GM12878 (cell line): ENCODE results near the gene NMT1. TPM values are rescaled to one million over a fixed set of nuclear protein-coding genes. Genes with fewer than 3 reads are reported as not detected.

Experiments
- BCL3 ChIP-seq: IDR thresholded peaks from 2 replicates; pipeline ENCODE4 v1.6.1; 2011; ENCODE audit warnings: borderline replicate concordance, low read depth, mild to moderate bottlenecking, moderate library complexity, low read length; ENCODE audit not compliant: insufficient read depth, poor library complexity, severe bottlenecking
- CREB1 ChIP-seq: IDR thresholded peaks from 2 replicates; pipeline ENCODE4 v1.6.1; 2012; ENCODE audit warnings: low read depth, mild to moderate bottlenecking, inconsistent platforms
- EP300 ChIP-seq, 2 experiments: fragments of 150-350 bp in 1 of 2; IDR thresholded peaks; 2 replicates each; pipeline ENCODE4 v1.6.1; 2011 to 2012; ENCODE audit warnings: low read depth in 2 of 2, low read length in 2 of 2, borderline replicate concordance in 1 of 2, improper control_type of control experiment in 1 of 2, inconsistent platforms in 1 of 2; ENCODE audit not compliant: control insufficient read depth in 1 of 2
- IKZF2 ChIP-seq, 2 experiments: fragments of 450-650 bp; IDR thresholded peaks; 2 replicates each; pipeline ENCODE4 v1.6.1; 2017; ENCODE audit warnings: mild to moderate bottlenecking in 2 of 2, moderate library complexity in 2 of 2
- KDM1A ChIP-seq: fragments of 200-600 bp; sonication (generic); IDR thresholded peaks from 2 replicates; pipeline ENCODE4 v1.6.1; 2016; ENCODE audit warnings: borderline replicate concordance
- MTA2 ChIP-seq: fragments of 450-650 bp; IDR thresholded peaks from 2 replicates; pipeline ENCODE4 v1.6.1; 2016; ENCODE audit warnings: low read depth, mild to moderate bottlenecking, moderate library complexity
- MYC ChIP-seq: IDR thresholded peaks from 2 replicates; pipeline ENCODE4 v1.6.1; 2011; ENCODE audit warnings: mild to moderate bottlenecking, low read length, moderate library complexity, inconsistent platforms; ENCODE audit not compliant: insufficient read depth, insufficient replicate concordance, insufficient read length, severe bottlenecking
- NR2C1 ChIP-seq: fragments of 450-650 bp; IDR thresholded peaks from 2 replicates; pipeline ENCODE4 v1.6.1; 2017; ENCODE audit warnings: antibody characterized with exemption, mild to moderate bottlenecking, moderate library complexity
- POLR2A ChIP-seq: IDR thresholded peaks from 2 replicates; pipeline ENCODE4 v1.6.1; 2011; ENCODE audit warnings: low read depth, mild to moderate bottlenecking, low read length
- POLR2AphosphoS5 ChIP-seq: IDR thresholded peaks from 2 replicates; pipeline ENCODE4 v1.6.1; 2011; ENCODE audit warnings: mild to moderate bottlenecking, low read length, inconsistent platforms
- POU2F2 ChIP-seq: IDR thresholded peaks from 3 replicates; pipeline ENCODE4 v1.6.1; 2011; ENCODE audit warnings: low read depth, mild to moderate bottlenecking, low read length, borderline replicate concordance
- RCOR1 ChIP-seq: conservative IDR thresholded peaks from 2 replicates; pipeline ENCODE4 v1.6.1; 2012; ENCODE audit warnings: low read depth, low read length, improper control_type of control experiment
- RELB ChIP-seq: fragments of 450-650 bp; IDR thresholded peaks from 2 replicates; pipeline ENCODE4 v1.6.1; 2017; ENCODE audit warnings: low read depth, mild to moderate bottlenecking, moderate library complexity
- RUNX3 ChIP-seq: IDR thresholded peaks from 2 replicates; pipeline ENCODE4 v1.6.1; 2012; ENCODE audit warnings: low read length, inconsistent platforms
- TAF1 ChIP-seq: IDR thresholded peaks from 2 replicates; pipeline ENCODE4 v1.6.1; 2011; ENCODE audit warnings: mild to moderate bottlenecking, low read depth, low read length, borderline replicate concordance
- ZBTB33 ChIP-seq: fragments of 450-650 bp; IDR thresholded peaks from 2 replicates; pipeline ENCODE4 v1.6.1; 2017; ENCODE audit warnings: mild to moderate bottlenecking
- ZBTB40 ChIP-seq: fragments of 450-650 bp; IDR thresholded peaks from 2 replicates; pipeline ENCODE4 v1.6.1; 2016; ENCODE audit warnings: mild to moderate bottlenecking, moderate library complexity, borderline replicate concordance
- ZNF217 ChIP-seq: fragments of 450-650 bp; IDR thresholded peaks from 2 replicates; pipeline ENCODE4 v1.6.1; 2017; ENCODE audit warnings: antibody characterized with exemption, mild to moderate bottlenecking
- ZZZ3 ChIP-seq: IDR thresholded peaks from 2 replicates; pipeline ENCODE4 v1.6.1; 2011; ENCODE audit warnings: low read depth; ENCODE audit not compliant: control insufficient read depth, insufficient read length
- polyA plus RNA-seq, 11 experiments: library from polyadenylated mRNA; depleted of rRNA in 4 of 11; unstranded in 6 of 11; stranded (reverse) in 5 of 11; fragments of >200 nt; fragmentation: Nextera tagmentation in 4 of 11; fragmentation: Illumina TruSeq in 1 of 11; extraction: Ambion mirVana in 4 of 11; extraction: Trizol in 1 of 11; gene quantifications; 1 replicate in 1 of 11; 2 replicates in 10 of 11; pipeline versions ENCODE4 v1.2.1 to v1.2.3, GENCODE V29; 2011 to 2016; ENCODE audit warnings: inconsistent platforms in 2 of 11, missing spikeins in 2 of 11, low read depth in 1 of 11
- total RNA-seq, 4 experiments: library from RNA; depleted of rRNA in 3 of 4; stranded (reverse); fragments of >200 nt in 3 of 4; fragmentation: Illumina TruSeq in 1 of 4; extraction: Trizol in 1 of 4; gene quantifications; 2 replicates each; pipeline versions ENCODE4 v1.2.1 to v1.2.3, GENCODE V29; 2013 to 2021

NMT1 gene
- total and polyA plus RNA-seq, 10 of the 15 experiments (the other 5 are each of a cell fraction or from before 2014, with no cell fraction given) = 96.7 to 395 (median 222) TPM

- TF ChIP-seq ZBTB33 (no peak), CREB1 (peak; percentile 16; the same call in 1 of the 2 replicates), POLR2AphosphoS5 (peak; percentile 79), EP300 (IDR thresholded peaks at IDR 0.05; ENCODE audit: borderline replicate concordance in 1 of 2, control insufficient read depth in 1 of 2, low read depth in 2 of 2, low read length in 2 of 2) (peak in 1 of 2 experiments; percentile 26; a peak in 1 of 4 replicates), RUNX3 (peak; percentile 12; the same call in 1 of the 2 replicates), ZNF217 (no peak), MYC (no peak), POU2F2 (0 out of 3 replicates have a peak, but pooled peaks have one; percentile 16), NR2C1 (no peak), RELB (peak; percentile 58; the same call in 1 of the 2 replicates), KDM1A (no peak), ZZZ3 (no peak), MTA2 (peak; percentile 40; the same call in 1 of the 2 replicates), ZBTB40 (no peak), TAF1 (peak; percentile 87), IKZF2 (IDR thresholded peaks at IDR 0.05) (0 out of 4 replicates have a peak, but pooled peaks of 1 of the 2 experiments have one; percentile 37), BCL3 (peak; percentile 56), POLR2A (peak; percentile 74), RCOR1 (no peak)
These were observed 88.8 kb downstream of the NMT1 start (continued) for GRCh38 chr17:45149669-45150664.
